Rectal smooth muscle tissue (tissue), 1 donor: Measurements from ENCODE around the gene ANKIB1.

Experiments used
- H3K27ac ChIP-seq: one replicate; pipeline ENCODE4 v1.7.0; 2013; ENCODE audit warnings: low read depth, low read length, inconsistent platforms
- H3K27me3 ChIP-seq: one replicate; pipeline ENCODE4 v1.7.0; 2013; ENCODE audit warnings: low read length; ENCODE audit not compliant: control insufficient read depth, insufficient read depth
- H3K36me3 ChIP-seq: one replicate; pipeline ENCODE4 v1.7.0; 2013; ENCODE audit warnings: low read length; ENCODE audit not compliant: control insufficient read depth, insufficient read depth
- H3K4me1 ChIP-seq: one replicate; pipeline ENCODE4 v1.7.0; 2013; ENCODE audit warnings: low read length; ENCODE audit not compliant: control insufficient read depth, insufficient read depth
- H3K4me3 ChIP-seq: one replicate; pipeline ENCODE4 v1.7.0; 2013; ENCODE audit warnings: low read length
- H3K9ac ChIP-seq: one replicate; pipeline ENCODE4 v1.7.0; 2013; ENCODE audit warnings: low read length

ANKIB1 gene

DNA sequence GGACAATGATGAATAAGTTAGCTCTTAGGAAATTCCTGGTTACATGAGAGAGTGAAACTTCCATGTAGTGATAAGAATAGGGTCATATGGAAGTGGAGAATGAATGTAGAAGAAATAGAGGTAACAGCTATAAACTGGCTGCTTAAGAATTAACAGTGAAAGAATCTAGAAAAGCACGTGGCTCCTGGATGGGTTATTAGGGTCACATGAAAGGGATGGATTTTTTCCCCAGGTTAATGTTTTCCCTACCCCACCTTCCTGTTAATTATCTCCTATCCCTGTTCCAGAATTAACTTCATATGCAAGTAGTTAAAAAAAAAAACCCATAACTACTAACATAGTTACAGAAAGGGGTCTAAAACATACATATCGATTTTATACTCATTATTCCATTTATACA is 58.0 kb downstream of the ANKIB1 start:
- H3K4me1 ChIP-seq: no peaks in the 10 kb centered on the region
- H3K27me3 ChIP-seq: no peaks in the 10 kb centered on the region
- H3K4me3 ChIP-seq: no peak overlapping the region
- H3K27ac ChIP-seq: no peak overlapping the region
- no peak overlapping the region for H3K9ac ChIP-seq
- no peaks in the 10 kb centered on the region for H3K36me3 ChIP-seq

- no peak overlapping the region for H3K9ac ChIP-seq
- H3K4me3 ChIP-seq: no peak overlapping the region
- H3K27me3 ChIP-seq: no peaks in the 10 kb centered on the region
- H3K36me3 ChIP-seq: no peaks in the 10 kb centered on the region
- H3K27ac ChIP-seq: no peak overlapping the region
- no peaks in the 10 kb centered on the region for H3K4me1 ChIP-seq
Observed at GRCh38 chr7:92304406-92304893, 58.7 kb downstream of the ANKIB1 start.

DNA sequence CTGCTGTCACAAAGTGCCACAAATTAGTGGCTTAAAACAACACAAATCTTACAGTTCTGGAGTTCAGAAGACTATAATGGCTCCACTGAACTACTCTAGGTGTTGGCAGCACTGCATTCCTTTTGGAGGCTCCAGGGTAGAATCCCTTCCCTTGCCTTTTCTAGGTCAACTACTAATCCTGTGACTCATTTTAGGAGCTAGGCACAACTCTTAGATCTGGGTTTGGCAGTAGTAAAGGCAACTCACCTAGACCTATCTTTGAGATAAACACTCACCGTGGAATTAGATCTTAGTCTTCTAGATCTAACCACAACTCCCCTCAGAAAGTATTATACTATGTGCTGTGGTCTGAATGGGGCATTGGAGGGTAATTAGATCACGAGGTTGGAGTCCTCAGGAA is 60.4 kb downstream of the ANKIB1 start:
- H3K4me3 ChIP-seq: no peak overlapping the region
- no peaks in the 10 kb centered on the region for H3K27me3 ChIP-seq
- no peak overlapping the region for H3K9ac ChIP-seq
- no peaks in the 10 kb centered on the region for H3K4me1 ChIP-seq
- H3K27ac ChIP-seq: no peak overlapping the region
- H3K36me3 ChIP-seq: no peaks in the 10 kb centered on the region

GRCh38 chr7:92313055-92313454 is 67.3 kb downstream of the ANKIB1 start:
- H3K36me3 ChIP-seq: no peaks in the 10 kb centered on the region
- no peaks in the 10 kb centered on the region for H3K4me1 ChIP-seq
- no peak overlapping the region for H3K4me3 ChIP-seq
- H3K27me3 ChIP-seq: no peaks in the 10 kb centered on the region
- H3K9ac ChIP-seq: no peak overlapping the region
- H3K27ac ChIP-seq: no peak overlapping the region

DNA sequence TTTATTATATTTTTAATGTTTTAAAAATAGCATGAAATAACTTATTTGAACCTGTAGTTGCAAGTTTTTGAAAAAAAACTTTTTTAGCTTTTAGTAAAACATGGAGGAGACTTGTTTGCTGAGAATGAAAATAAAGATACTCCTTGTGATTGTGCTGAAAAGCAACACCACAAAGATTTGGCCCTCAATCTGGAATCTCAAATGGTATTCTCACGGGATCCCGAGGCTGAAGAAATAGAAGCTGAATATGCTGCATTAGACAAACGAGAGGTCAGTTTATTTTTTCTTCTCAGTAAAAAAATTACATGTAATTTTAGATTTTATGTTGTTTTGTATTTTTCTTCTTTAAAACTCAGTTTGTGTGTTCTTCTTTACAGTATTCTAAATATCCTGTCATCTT is 73.5 kb downstream of the ANKIB1 start:
- Histone ChIP-seq H3K4me3 (no peak overlapping the region), H3K27ac (no peak overlapping the region)

GRCh38 chr7:92325173-92325572 is 79.4 kb downstream of the ANKIB1 start:
- Histone ChIP-seq H3K36me3 (peaks cover 1% of the 10 kb centered on the region), H3K27ac (no peak overlapping the region), H3K9ac (no peak overlapping the region), H3K4me3 (no peak overlapping the region), H3K4me1 (no peaks in the 10 kb centered on the region), H3K27me3 (no peaks in the 10 kb centered on the region)

More for the DNA sequence above, 73.5 kb downstream of the ANKIB1 start:
- Histone ChIP-seq H3K36me3 (peaks cover 4% of the 10 kb centered on the region), H3K27me3 (no peaks in the 10 kb centered on the region), H3K9ac (no peak overlapping the region), H3K4me1 (no peaks in the 10 kb centered on the region)

- H3K27me3 ChIP-seq: no peaks in the 10 kb centered on the region
- H3K4me3 ChIP-seq: no peak overlapping the region
- H3K36me3 ChIP-seq: no peaks in the 10 kb centered on the region
- H3K4me1 ChIP-seq: no peaks in the 10 kb centered on the region
- no peak overlapping the region for H3K27ac ChIP-seq
- H3K9ac ChIP-seq: no peak overlapping the region
Observed at GRCh38 chr7:92325858-92326257, 80.1 kb downstream of the ANKIB1 start.

DNA sequence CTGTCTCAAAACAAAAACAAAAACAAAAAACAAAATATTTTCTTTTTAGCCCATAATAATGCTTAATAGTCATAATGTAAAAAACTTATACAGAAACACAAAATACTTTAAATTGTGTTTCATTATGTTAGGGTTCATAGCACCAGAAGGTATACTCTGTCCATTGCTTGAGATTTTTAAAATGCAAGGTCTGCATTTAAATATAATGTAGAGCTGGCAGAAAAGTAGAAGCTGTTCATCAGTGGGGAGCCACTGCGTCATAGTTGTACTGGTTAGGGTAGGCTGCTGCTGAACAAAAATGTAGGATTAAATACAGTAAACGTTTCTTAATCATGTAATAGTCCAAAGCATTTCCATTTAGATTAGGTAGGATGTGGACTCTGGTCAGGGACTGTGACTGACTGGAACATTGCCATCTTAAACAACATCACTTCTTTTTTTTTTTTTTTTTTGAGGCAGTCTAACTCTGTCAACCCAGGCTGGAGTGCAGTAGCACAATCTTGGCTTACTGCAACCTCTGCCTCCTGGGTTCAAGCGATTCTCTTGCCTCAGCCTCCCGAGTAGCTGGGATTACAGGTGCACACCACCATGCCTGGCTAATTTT is 85.2 kb downstream of the ANKIB1 start:
- no peak overlapping the region for H3K4me3 ChIP-seq
- H3K27ac ChIP-seq: no peak overlapping the region
- H3K9ac ChIP-seq: no peak overlapping the region
- no peaks in the 10 kb centered on the region for H3K27me3 ChIP-seq
- no peaks in the 10 kb centered on the region for H3K36me3 ChIP-seq
- H3K4me1 ChIP-seq: no peaks in the 10 kb centered on the region

DNA sequence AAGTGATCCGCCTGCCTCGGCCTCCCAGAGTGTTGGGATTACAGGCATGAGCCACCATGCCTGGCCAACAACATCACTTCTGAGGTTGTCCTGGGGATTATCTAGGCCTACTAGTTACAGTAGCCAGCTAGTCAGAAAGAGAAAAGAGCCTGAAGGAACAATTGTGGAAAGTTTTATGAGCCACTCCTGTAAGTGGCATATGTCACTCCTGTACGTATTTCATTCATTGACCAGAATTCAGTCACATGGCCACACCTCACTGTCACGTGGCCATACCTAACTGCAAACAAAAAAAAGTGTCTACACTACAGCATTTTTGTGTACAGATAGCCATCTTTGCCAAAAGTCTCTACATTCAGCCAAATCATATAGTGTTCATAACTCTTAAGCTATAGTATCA is 85.7 kb downstream of the ANKIB1 start:
- Histone ChIP-seq H3K4me1 (no peaks in the 10 kb centered on the region), H3K27ac (no peak overlapping the region), H3K4me3 (no peak overlapping the region), H3K9ac (no peak overlapping the region), H3K36me3 (no peaks in the 10 kb centered on the region), H3K27me3 (no peaks in the 10 kb centered on the region)

DNA sequence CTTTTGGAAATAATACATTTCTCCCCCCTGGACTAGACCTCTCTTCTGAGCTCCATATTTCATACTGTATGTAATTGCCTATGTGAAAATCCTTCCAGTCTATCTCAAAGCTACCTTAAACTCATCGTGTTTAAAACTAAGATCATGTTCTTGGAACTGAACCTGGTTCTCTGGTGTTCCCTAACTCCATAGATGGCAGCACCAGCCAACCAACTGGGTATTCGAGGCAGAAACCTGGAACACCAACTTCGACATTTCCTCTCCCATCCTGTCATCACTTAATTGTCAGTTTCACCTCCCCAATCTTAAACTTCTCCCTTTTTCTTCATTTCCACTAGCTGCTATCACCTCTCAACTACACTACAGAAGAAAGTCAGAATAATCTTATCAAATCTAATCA is 87.0 kb downstream of the ANKIB1 start:
- Histone ChIP-seq H3K4me3 (no peak overlapping the region), H3K36me3 (no peaks in the 10 kb centered on the region), H3K27me3 (no peaks in the 10 kb centered on the region), H3K27ac (no peak overlapping the region), H3K9ac (no peak overlapping the region), H3K4me1 (no peaks in the 10 kb centered on the region)

- H3K27me3 ChIP-seq: no peaks in the 10 kb centered on the region
- H3K4me1 ChIP-seq: no peaks in the 10 kb centered on the region
- no peak overlapping the region for H3K4me3 ChIP-seq
- H3K36me3 ChIP-seq: no peaks in the 10 kb centered on the region
- H3K27ac ChIP-seq: no peak overlapping the region
- no peak overlapping the region for H3K9ac ChIP-seq
Observed at GRCh38 chr7:92333866-92334265, 88.1 kb downstream of the ANKIB1 start.

DNA sequence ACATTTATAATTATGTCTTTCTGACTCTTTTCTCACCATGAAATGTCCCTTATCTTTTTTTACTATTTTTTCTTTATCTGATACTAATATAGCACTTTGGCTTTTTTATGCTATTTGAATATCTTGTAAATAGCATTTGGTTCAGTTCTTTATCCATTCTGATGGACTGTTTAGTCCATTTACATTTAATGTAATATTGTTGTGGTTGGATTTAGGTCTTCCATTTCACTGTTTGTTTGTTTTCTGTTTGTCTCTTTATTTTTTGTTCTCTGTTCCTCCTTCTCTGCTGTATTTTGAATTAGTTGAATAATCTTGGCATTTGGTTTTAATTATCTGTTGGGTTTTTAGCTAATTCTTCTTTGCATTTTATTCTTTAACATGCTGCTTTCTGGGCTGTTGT is 89.8 kb downstream of the ANKIB1 start:
- H3K36me3 ChIP-seq: no peaks in the 10 kb centered on the region
- H3K4me1 ChIP-seq: no peaks in the 10 kb centered on the region
- no peak overlapping the region for H3K4me3 ChIP-seq
- no peaks in the 10 kb centered on the region for H3K27me3 ChIP-seq
- H3K9ac ChIP-seq: no peak overlapping the region
- no peak overlapping the region for H3K27ac ChIP-seq

DNA sequence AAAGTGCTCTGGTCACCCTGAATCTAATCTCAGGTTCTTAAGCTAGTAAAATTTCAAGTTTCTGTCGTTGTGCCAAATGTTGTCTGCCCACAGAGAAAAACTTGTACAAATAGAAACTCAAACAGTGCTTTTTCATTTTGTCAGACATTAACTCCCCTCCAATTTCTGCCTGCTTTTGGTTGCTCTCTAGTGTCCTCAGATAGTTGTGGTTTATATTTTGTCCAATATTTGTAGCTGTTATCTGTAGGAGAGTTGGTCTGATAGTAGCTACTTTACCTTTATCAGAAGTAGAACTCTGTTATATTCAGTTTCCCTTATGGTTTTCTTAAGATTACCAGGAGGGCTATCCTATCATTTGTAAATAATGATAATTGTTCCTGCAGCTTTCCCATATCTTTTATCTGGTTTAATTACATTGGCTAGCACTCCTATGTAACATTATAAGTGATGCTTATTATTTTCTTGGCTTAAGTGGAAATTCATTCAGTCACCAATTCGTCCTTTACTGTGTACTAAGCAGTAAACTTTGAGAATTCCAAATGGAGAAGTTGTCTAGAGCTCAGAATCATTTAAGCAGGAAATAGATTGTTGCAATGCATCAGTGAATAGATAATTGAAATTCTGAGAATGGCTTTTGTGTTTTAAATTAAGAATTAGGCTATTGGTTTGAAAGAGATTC is 91.0 kb downstream of the ANKIB1 start:
- Histone ChIP-seq H3K27me3 (no peaks in the 10 kb centered on the region), H3K27ac (no peak overlapping the region), H3K4me1 (no peaks in the 10 kb centered on the region)

More for the DNA sequence above, 91.0 kb downstream of the ANKIB1 start:
- Histone ChIP-seq H3K36me3 (no peaks in the 10 kb centered on the region), H3K4me3 (no peak overlapping the region), H3K9ac (no peak overlapping the region)
